A673 (cell line): ENCODE data around the gene SCCPDH. TPM values are rescaled to one million over a fixed set of nuclear protein-coding genes. Genes with fewer than 3 reads are reported as not detected.

Source experiments
- Bru-seq: library from RNA; stranded (reverse); fragments of 400-500 nt; gene quantifications from one replicate; lab custom pipeline; 2021; lab: Mats Ljungman, UMichigan
- BruChase-seq, 2 experiments: library from RNA; stranded (reverse); fragments of 400-500 nt; gene quantifications; one replicate each; lab custom pipeline; 2021; lab: Mats Ljungman, UMichigan
- BruUV-seq: library from RNA; stranded (reverse); fragments of 400-500 nt; replicated peaks from 2 replicates; lab custom pipeline; 2021; lab: Mats Ljungman, UMichigan
- CTCF ChIA-PET: fragments of 300-600 bp; sonication (Branson Sonifier 250); formaldehyde crosslinking; loops from one replicate; lab custom pipeline; 2022; ENCODE audit warnings: antibody characterized with exemption; lab: Charles Lee
- POLR2A ChIA-PET: fragments of 300-600 bp; sonication (Branson Sonifier 250); formaldehyde crosslinking; loops from one replicate; lab custom pipeline; 2022; ENCODE audit warnings: antibody characterized with exemption; ENCODE audit not compliant: low non-redundant PET; lab: Charles Lee
- DNase-seq: peaks from one replicate; pipeline ENCODE4 v3.0.0-alpha.2; 2015; ENCODE audit warnings: low spot score
- H3K27ac ChIP-seq: fragments of 200-600 bp; sonication (generic); 2 replicates; pipeline ENCODE4 v1.5.1; 2016; ENCODE audit warnings: mixed run types, low read depth, mild to moderate bottlenecking, mixed read lengths, antibody characterized with exemption, low read length; ENCODE audit not compliant: poor library complexity, severe bottlenecking
- H3K27me3 ChIP-seq: fragments of 200-600 bp; sonication (generic); replicated peaks from 2 replicates; pipeline ENCODE4 v1.6.1; 2017; ENCODE audit warnings: mixed run types, low read depth, mild to moderate bottlenecking, mixed read lengths, antibody characterized with exemption, low read length; ENCODE audit not compliant: insufficient read depth, poor library complexity
- H3K36me3 ChIP-seq: fragments of 200-600 bp; sonication (generic); 2 replicates; pipeline ENCODE4 v1.6.1; 2016; ENCODE audit warnings: mixed run types, mild to moderate bottlenecking, mixed read lengths, antibody characterized with exemption, low read length; ENCODE audit not compliant: insufficient read depth, poor library complexity, severe bottlenecking
- H3K4me1 ChIP-seq: fragments of 200-600 bp; sonication (generic); 2 replicates; pipeline ENCODE4 v1.6.1; 2017; ENCODE audit warnings: mixed run types, mild to moderate bottlenecking, mixed read lengths, antibody characterized with exemption, low read length; ENCODE audit not compliant: insufficient read depth, poor library complexity, severe bottlenecking
- H3K4me3 ChIP-seq: fragments of 200-600 bp; sonication (generic); 2 replicates; pipeline ENCODE4 v1.5.1; 2016; ENCODE audit warnings: low read depth, mixed run types, mild to moderate bottlenecking, mixed read lengths, low read length; ENCODE audit not compliant: poor library complexity, severe bottlenecking
- H3K9me3 ChIP-seq: fragments of 200-600 bp; sonication (generic); 2 replicates; pipeline ENCODE4 v1.6.1; 2016; ENCODE audit warnings: mixed run types, low read depth, mild to moderate bottlenecking, mixed read lengths, antibody characterized with exemption, low read length; ENCODE audit not compliant: poor library complexity, severe bottlenecking
- CTCF ChIP-seq: fragments of 300-800, 200-600 bp; sonication (generic); conservative IDR thresholded peaks from 2 replicates; pipeline ENCODE4 v1.5.1; 2017; ENCODE audit warnings: low read depth, mild to moderate bottlenecking, antibody characterized with exemption, low read length, moderate library complexity, mixed read lengths
- EZH2 ChIP-seq: fragments of 200-600 bp; sonication (generic); IDR thresholded peaks from 2 replicates; pipeline ENCODE4 v1.6.1; 2017; ENCODE audit warnings: borderline replicate concordance, low read depth, mild to moderate bottlenecking, mixed read lengths, antibody characterized with exemption, low read length; ENCODE audit not compliant: poor library complexity, severe bottlenecking
- intact Hi-C: fragments of 100-400 bp; cut with micrococcal nuclease; formaldehyde crosslinking; loops from one replicate; pipeline ENCODE4 v1.10.0; 2022; ENCODE audit not compliant: unreplicated experiment
- long read RNA-seq: library from polyadenylated mRNA; stranded (forward); transcript quantifications from one replicate; pipeline ENCODE4 v2.0.0, GENCODE V29; 2022
- total RNA-seq: library from RNA; stranded (reverse); gene quantifications from 2 replicates; pipeline ENCODE4 v1.2.3, GENCODE V29; 2021

SCCPDH gene
- total RNA-seq (40.3 and 41.7 TPM in 2 replicates), Bru-seq, nascent RNA (percentile 80 among the genes with signal in this experiment), BruChase-seq, experiment 1, labeled RNA remaining after a 2-hour chase (percentile 69 among the genes with signal in this experiment), BruChase-seq, experiment 2, labeled RNA remaining after a 6-hour chase (percentile 74 among the genes with signal in this experiment)
- long read RNA-seq, transcript SCCPDH-201 (12 exons, 2,503 nt): major isoform, 112 of 124 reads
- long read RNA-seq, partial matches to known transcripts: 3 of 124 reads
- long read RNA-seq, other reads (novel, unspliced or antisense): 9 of 124 reads

- peak within 1 kb of the TSS; percentile 92 for H3K4me3 ChIP-seq
Observed at GRCh38 chr1:246724016-246724730, at the start of gene SCCPDH. TSS of gene SCCPDH (plus strand) at chr1:246724409. CDS start at chr1:246724423, 14 bp downstream.

GRCh38 chr1:246677842-246678241 is 46.4 kb upstream of the SCCPDH start:
- Histone ChIP-seq H3K4me3 (no peak overlapping the region), H3K4me1 (peaks cover 7% of the 10 kb centered on the region), H3K36me3 (no peaks in the 10 kb centered on the region), H3K27me3 (no peaks in the 10 kb centered on the region), H3K27ac (no peak overlapping the region), H3K9me3 (no peaks in the 10 kb centered on the region)
- no peak for DNase-seq
- BruUV-seq: no TSS peak
- POLR2A ChIA-PET: no interaction called here
- intact Hi-C loops: no loop called here
- CTCF ChIA-PET: no interaction called here
- TF ChIP-seq CTCF: no peak
- TF ChIP-seq EZH2: no peak

More at GRCh38 chr1:246724016-246724730, at the start of gene SCCPDH:
- no peak for TF ChIP-seq CTCF
- no peak for TF ChIP-seq EZH2
- ChIA-PET POLR2A (interaction anchor here (0.5 to 0.6 kb wide), 2 partner anchors 28 to 59 kb away, joined by 3 to 18 read pairs; no protein-coding TSS in a partner anchor), CTCF (interaction anchor here (0.6 kb wide), 2 partner anchors 164 to 182 kb away, joined by 3 to 5 read pairs; no protein-coding TSS in a partner anchor)
- Histone ChIP-seq H3K9me3 (peaks cover 7% of the 10 kb centered on the region), H3K36me3 (peaks cover 26% of the 10 kb centered on the region), H3K27me3 (no peaks in the 10 kb centered on the region), H3K4me1 (peaks cover 10% of the 10 kb centered on the region), H3K27ac (peak within 1 kb of the TSS; percentile 88)
- no TSS peak for BruUV-seq
- DNase-seq: peak; percentile 88
- intact Hi-C loops: no loop called here

- POLR2A ChIA-PET: no interaction called here
- no peak for DNase-seq
- no peak overlapping the region for H3K4me3 ChIP-seq
- H3K27ac ChIP-seq: no peak overlapping the region
- CTCF ChIA-PET: no interaction called here
- H3K4me1 ChIP-seq: peaks cover 7% of the 10 kb centered on the region
- H3K9me3 ChIP-seq: no peaks in the 10 kb centered on the region
- BruUV-seq: no TSS peak
- no peaks in the 10 kb centered on the region for H3K27me3 ChIP-seq
- TF ChIP-seq CTCF (no peak), EZH2 (no peak)
- intact Hi-C loops: no loop called here
- no peaks in the 10 kb centered on the region for H3K36me3 ChIP-seq
Observed at GRCh38 chr1:246678816-246679793, 45.1 kb upstream of the SCCPDH start.
